Choroid plexus epithelial cell (primary cell): ENCODE data around the gene SCO1.
A peak's percentile ranks its signal among the peaks of the same experiment; 100 is the strongest.
"Not testable (repeated sequence)": the region's sequence is repeated elsewhere in the genome, so short reads cannot be mapped to it uniquely, and the experiment has no call there.

Source experiments
- DNase-seq: peaks from one replicate; pipeline ENCODE4 v3.0.0-alpha.2; 2010; ENCODE audit warnings: low read depth
- H3K4me3 ChIP-seq: 2 replicates; pipeline ENCODE4 v1.5.1; 2011; ENCODE audit warnings: low read depth, mild to moderate bottlenecking, control low read depth, low read length, moderate library complexity
- CTCF ChIP-seq: conservative IDR thresholded peaks from 2 replicates; pipeline ENCODE4 v1.5.1; 2011; ENCODE audit warnings: low read depth, mild to moderate bottlenecking, control low read depth, inconsistent platforms, low read length, moderate library complexity

SCO1 gene

GRCh38 chr17:10731408-10731879, 34.1 kb upstream of the SCO1 start:
- H3K4me3 ChIP-seq: no peak overlapping the region
- DNase-seq: no peak
- TF ChIP-seq CTCF: no peak

- not testable (repeated sequence) for DNase-seq
- peak overlapping the region; percentile 81 for H3K4me3 ChIP-seq
Measured at GRCh38 chr17:10730247-10730646, 32.9 kb upstream of the SCO1 start.

- TF ChIP-seq CTCF: no peak
- DNase-seq: peak; percentile 78
- H3K4me3 ChIP-seq: peak within 1 kb of the TSS; percentile 81
Measured at GRCh38 chr17:10729334-10730193, 32.2 kb upstream of the SCO1 start, which contains the start of gene TMEM220. Gene TMEM220 (minus strand): TSS chr17:10730023. CDS start chr17:10729851, 172 bp downstream.

GRCh38 chr17:10728331-10728892, 31.1 kb upstream of the SCO1 start:
- peak; percentile 4 for DNase-seq
- H3K4me3 ChIP-seq: no peak overlapping the region
- TF ChIP-seq CTCF: no peak

DNA sequence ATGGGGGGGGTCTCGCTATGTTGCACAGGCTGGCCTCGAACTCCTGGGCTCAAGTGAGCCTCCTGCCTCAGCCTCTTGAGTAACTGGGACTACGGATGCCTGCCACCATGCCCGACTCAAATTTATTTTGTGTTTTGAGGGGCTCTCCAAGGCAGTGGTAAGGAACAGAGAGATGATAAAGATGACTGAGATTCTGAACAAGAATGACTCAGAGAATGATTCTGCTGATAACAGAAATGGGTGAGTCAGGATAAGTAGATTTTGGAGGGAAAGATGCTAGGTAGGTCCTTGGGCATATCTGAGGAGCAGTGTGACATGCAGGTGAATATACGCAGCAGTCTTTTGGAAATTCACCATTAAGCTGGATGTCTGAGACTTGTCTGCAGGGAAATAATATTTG, 29.9 kb upstream of the SCO1 start:
- H3K4me3 ChIP-seq: no peak overlapping the region
- no peak for DNase-seq
- TF ChIP-seq CTCF: no peak

DNA sequence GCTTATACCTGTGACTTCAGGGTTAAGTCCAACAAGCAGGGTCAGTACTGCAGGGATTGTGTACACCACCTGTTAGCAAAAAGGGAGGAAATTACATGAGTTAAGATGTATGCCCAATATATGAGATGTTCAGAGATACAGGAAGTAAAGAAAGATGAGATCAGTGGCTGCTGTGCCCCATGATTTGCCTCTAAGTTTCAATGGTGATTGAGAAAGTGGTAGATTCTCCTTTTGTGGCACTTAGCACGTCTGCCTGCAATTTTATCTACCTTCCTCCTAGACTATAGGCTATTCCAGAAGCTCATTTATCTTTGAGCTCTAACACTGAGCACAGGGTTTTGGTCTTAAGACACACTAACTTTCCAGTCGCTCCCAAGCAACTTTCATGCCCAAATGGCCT, 28.9 kb upstream of the SCO1 start:
- TF ChIP-seq CTCF: no peak
- DNase-seq: no peak
- no peak overlapping the region for H3K4me3 ChIP-seq

- DNase-seq: no peak
- no peak for TF ChIP-seq CTCF
- no peak overlapping the region for H3K4me3 ChIP-seq
Measured at GRCh38 chr17:10725262-10725661, 27.9 kb upstream of the SCO1 start.
